HG02852 (cell line): ENCODE data around the gene APOC4.

Experiments
- ATAC-seq: cut with Tn5 transposase; IDR thresholded peaks from one replicate; pipeline ENCODE4 v1.9.1; 2021; ENCODE audit warnings: mild to moderate bottlenecking, moderate library complexity; ENCODE audit not compliant: unreplicated experiment

APOC4 gene

DNA sequence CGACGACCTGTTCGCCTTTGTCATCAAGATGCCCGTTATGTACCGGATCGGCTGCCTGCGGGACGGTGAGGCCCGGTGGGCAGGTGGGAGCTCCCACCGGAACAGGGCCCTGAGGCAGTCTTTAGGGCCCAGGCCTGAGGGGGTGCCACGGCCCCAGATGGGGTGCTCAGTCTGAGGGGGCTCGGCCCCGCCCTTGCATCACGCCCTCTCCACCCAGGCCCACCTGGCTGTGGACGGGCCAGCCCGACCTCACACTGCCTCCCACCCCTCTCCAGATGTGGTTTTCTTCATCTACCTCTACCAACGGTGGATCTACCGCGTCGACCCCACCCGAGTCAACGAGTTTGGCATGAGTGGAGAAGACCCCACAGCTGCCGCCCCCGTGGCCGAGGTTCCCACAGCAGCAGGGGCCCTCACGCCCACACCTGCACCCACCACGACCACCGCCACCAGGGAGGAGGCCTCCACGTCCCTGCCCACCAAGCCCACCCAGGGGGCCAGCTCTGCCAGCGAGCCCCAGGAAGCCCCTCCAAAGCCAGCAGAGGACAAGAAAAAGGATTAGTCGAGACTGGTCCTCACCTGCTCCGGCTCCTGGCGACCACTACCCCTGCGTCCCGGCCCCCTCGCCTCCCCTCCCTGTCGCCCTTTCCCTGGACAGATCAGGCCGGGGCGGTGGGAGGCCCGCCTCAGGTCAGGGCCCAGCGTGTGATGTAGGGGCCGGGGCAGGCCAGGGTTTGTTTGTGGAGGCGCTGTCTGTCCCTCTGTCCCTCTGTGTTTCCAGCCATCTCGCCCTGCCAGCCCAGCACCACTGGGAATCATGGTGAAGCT is 50.5 kb downstream of the APOC4 start:
- ATAC-seq, result no peak

DNA sequence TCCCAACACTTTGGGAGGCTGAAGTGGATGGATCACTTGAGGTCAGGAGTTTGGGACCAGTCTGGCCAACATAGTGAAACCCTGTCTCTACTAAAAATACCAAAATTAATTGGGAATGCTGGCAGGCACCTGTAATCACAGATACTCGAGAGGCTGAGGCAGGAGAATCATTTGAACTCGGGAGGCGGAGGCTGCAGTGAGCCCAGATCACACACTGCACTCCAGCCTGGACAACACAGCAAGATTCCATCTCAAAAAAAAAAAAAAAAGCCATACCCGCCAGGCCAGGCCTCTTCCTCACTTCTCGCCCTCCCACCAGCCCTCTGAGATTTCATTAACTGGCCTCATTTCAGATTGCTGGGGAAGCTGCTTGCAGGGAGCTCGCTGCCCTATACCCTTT is 51.5 kb downstream of the APOC4 start:
- ATAC-seq, result no peak

DNA sequence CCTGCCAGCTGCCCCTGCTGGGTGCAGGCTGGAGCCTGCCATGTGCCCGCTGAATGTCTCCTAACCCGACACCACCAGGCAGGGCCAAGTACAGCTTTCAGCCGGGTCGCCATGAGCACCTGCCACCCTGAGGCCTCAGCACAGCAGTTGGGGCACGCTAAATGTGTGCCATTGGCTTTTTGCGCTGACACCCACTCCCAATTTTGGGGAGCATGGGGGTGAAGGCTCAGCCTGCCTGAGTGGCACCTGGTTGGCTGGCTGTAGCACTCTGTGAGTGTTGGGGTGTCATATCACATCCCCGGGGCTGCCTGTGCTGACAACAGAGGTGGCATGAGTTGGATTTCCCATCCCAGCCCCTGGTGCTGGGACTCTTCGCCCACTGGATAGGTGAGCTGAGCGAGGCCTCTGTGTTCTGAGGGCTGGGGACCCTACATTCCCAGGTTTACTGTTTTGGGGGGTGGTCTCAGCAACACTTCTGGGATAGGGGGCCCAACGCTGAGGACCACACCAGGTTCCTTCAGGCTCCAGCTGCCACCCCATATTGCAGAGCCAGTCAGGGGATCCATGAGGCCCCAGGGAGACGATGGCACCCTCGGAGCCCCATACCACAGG is 52.0 kb downstream of the APOC4 start:
- no peak for ATAC-seq
